ENCODE measurements around the gene ZFAND6.
"Not testable (repeated sequence)": the region's sequence is repeated elsewhere in the genome, so short reads cannot be mapped to it uniquely, and the experiment has no call there.

Gene ZFAND6

GRCh38 chr15:80098341-80098740 is 38.9 kb downstream of the ZFAND6 start:
- no peak for TF ChIP-seq ISL1 (CRISPR knock-in tag; IDR thresholded peaks at IDR 0.05)
- no peak for TF ChIP-seq BACH2 (CRISPR knock-in tag; IDR thresholded peaks at IDR 0.05; ENCODE audit: borderline replicate concordance)
- TF ChIP-seq ZNF565 (CRISPR knock-in tag; conservative IDR thresholded peaks at IDR 0.05; ENCODE audit: low read depth) = no peak
- TF ChIP-seq ESRRG (CRISPR knock-in tag; IDR thresholded peaks at IDR 0.05) = no peak
- TF ChIP-seq RARB (CRISPR knock-in tag; IDR thresholded peaks at IDR 0.05) = no peak
- TF ChIP-seq ZC3H10 (CRISPR knock-in tag; IDR thresholded peaks at IDR 0.05) = no peak
- no peak for TF ChIP-seq TOX (CRISPR knock-in tag; IDR thresholded peaks at IDR 0.05; ENCODE audit: borderline replicate concordance)
- no peak for TF ChIP-seq ARNTL (CRISPR knock-in tag; IDR thresholded peaks at IDR 0.05; ENCODE audit: borderline replicate concordance, low read depth)
- ATAC-seq = no peak

- TF ChIP-seq ZC3H10 (CRISPR knock-in tag; IDR thresholded peaks at IDR 0.05) = no peak
- 0 out of 2 replicates have a peak, but pooled peaks have one; percentile 23 for TF ChIP-seq ISL1 (CRISPR knock-in tag; IDR thresholded peaks at IDR 0.05)
- no peak for TF ChIP-seq ZNF8 (CRISPR knock-in tag; IDR thresholded peaks at IDR 0.05)
- ATAC-seq = peak; percentile 37; the same call in 2 of the 3 replicates
Measured at GRCh38 chr15:80099241-80099640, 39.8 kb downstream of the ZFAND6 start.

- not testable (repeated sequence) for ATAC-seq
Measured at GRCh38 chr15:80099662-80100061, 40.2 kb downstream of the ZFAND6 start.

GRCh38 chr15:80100247-80100646 is 40.8 kb downstream of the ZFAND6 start:
- TF ChIP-seq OSR1 (CRISPR knock-in tag; IDR thresholded peaks at IDR 0.05) (no peak), ISL1 (CRISPR knock-in tag; IDR thresholded peaks at IDR 0.05) (no peak), ZFP3 (CRISPR knock-in tag; IDR thresholded peaks at IDR 0.05) (no peak), PATZ1 (CRISPR knock-in tag; IDR thresholded peaks at IDR 0.05; ENCODE audit: borderline replicate concordance) (no peak), SNAI2 (CRISPR knock-in tag; IDR thresholded peaks at IDR 0.05) (no peak), TCF4 (CRISPR knock-in tag; IDR thresholded peaks at IDR 0.05; ENCODE audit: borderline replicate concordance) (no peak), ZNF70 (CRISPR knock-in tag; IDR thresholded peaks at IDR 0.05) (no peak), GLIS3 (CRISPR knock-in tag; IDR thresholded peaks at IDR 0.05) (no peak)
- no peak for ATAC-seq

GRCh38 chr15:80105193-80105592 is 45.7 kb downstream of the ZFAND6 start:
- ATAC-seq = peak; percentile 39
- no peak for TF ChIP-seq CREB5 (CRISPR knock-in tag; IDR thresholded peaks at IDR 0.05; ENCODE audit: low read depth)

GRCh38 chr15:80105595-80105994 is 46.1 kb downstream of the ZFAND6 start:
- peak; percentile 79 for ATAC-seq
- TF ChIP-seq TCF4 (CRISPR knock-in tag; IDR thresholded peaks at IDR 0.05; ENCODE audit: borderline replicate concordance) = no peak
- no peak for TF ChIP-seq ARNTL (CRISPR knock-in tag; IDR thresholded peaks at IDR 0.05; ENCODE audit: borderline replicate concordance, low read depth)
- no peak for TF ChIP-seq ESRRG (CRISPR knock-in tag; IDR thresholded peaks at IDR 0.05)
- no peak for TF ChIP-seq CSDC2 (CRISPR knock-in tag; IDR thresholded peaks at IDR 0.05)
- TF ChIP-seq OSR1 (CRISPR knock-in tag; IDR thresholded peaks at IDR 0.05) = no peak
- no peak for TF ChIP-seq TSHZ2 (CRISPR knock-in tag; IDR thresholded peaks at IDR 0.05)
- no peak for TF ChIP-seq CREB5 (CRISPR knock-in tag; IDR thresholded peaks at IDR 0.05; ENCODE audit: low read depth)
- TF ChIP-seq ZFP30 (CRISPR knock-in tag; IDR thresholded peaks at IDR 0.05) = no peak
- no peak for TF ChIP-seq GLIS3 (CRISPR knock-in tag; IDR thresholded peaks at IDR 0.05)
- no peak for TF ChIP-seq RARB (CRISPR knock-in tag; IDR thresholded peaks at IDR 0.05)

All from SK-N-SH treated with all-trans-retinoic acid at 6 μM for 48 hours (cell line).